ENCODE results near the gene RAC3. TPM values are rescaled to one million over a fixed set of nuclear protein-coding genes. Genes with fewer than 3 reads are reported as not detected.

RAC3 gene
- polyA plus RNA-seq, 2 of the 4 experiments (the other 2 are of a cell fraction), result 9.9 to 21.0 TPM

GRCh38 chr17:82083009-82083408 lies 51.5 kb downstream of the RAC3 start:
- ATAC-seq, result no peak
- DNase-seq (ENCODE audit: low read depth in 1 of 2, low spot score in 1 of 2), result no peak
- WGBS (ENCODE audit: missing lambda C conversion rate), result 94% methylated on average over 22 of the region's 24 CpGs
- Histone ChIP-seq H3K4me2 (no peak overlapping the region), H3K4me3 (no peak overlapping the region), H3K27ac (no peak overlapping the region), H3K9me3 (no peaks in the 10 kb centered on the region), H3K4me1 (no peaks in the 10 kb centered on the region)
- CTCF ChIA-PET, result interaction anchor here (0.6 kb wide), 1 partner anchor 122 kb away, joined by 3 read pairs; the partner anchor contains the start of gene NOTUM
- POLR2A ChIA-PET, result no interaction called here
- no peak for FAIRE-seq
- no peak for TF ChIP-seq NPAS2 (CRISPR knock-in tag; IDR thresholded peaks at IDR 0.05; ENCODE audit: borderline replicate concordance)
- TF ChIP-seq CHD4 (IDR thresholded peaks at IDR 0.05; ENCODE audit: borderline replicate concordance), result no peak
- no peak for TF ChIP-seq EHF (CRISPR knock-in tag; IDR thresholded peaks at IDR 0.05)
- TF ChIP-seq FOSL2 (IDR thresholded peaks at IDR 0.05), result no peak
- TF ChIP-seq FOSL2 (CRISPR knock-in tag; IDR thresholded peaks at IDR 0.05), result no peak
- TF ChIP-seq PHF8 (IDR thresholded peaks at IDR 0.05; ENCODE audit: borderline replicate concordance, low read depth), result no peak
- TF ChIP-seq RAD21 (conservative IDR thresholded peaks at IDR 0.05 in 1 of 2, IDR thresholded peaks at IDR 0.05 in 1 of 2), result no peak
- no peak for TF ChIP-seq HEYL (CRISPR knock-in tag; IDR thresholded peaks at IDR 0.05)
- TF ChIP-seq, protein P1, sequence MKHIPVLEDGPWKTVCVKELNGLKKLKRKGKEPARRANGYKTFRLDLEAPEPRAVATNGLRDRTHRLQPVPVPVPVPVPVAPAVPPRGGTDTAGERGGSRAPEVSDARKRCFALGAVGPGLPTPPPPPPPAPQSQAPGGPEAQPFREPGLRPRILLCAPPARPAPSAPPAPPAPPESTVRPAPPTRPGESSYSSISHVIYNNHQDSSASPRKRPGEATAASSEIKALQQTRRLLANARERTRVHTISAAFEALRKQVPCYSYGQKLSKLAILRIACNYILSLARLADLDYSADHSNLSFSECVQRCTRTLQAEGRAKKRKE (CRISPR knock-in tag; IDR thresholded peaks at IDR 0.05; ENCODE audit: low read depth), result no peak
- no peak for TF ChIP-seq FOSB (CRISPR knock-in tag; IDR thresholded peaks at IDR 0.05)
- TF ChIP-seq HDAC2 (IDR thresholded peaks at IDR 0.05), result no peak
- TF ChIP-seq HOXA7 (CRISPR knock-in tag; IDR thresholded peaks at IDR 0.05), result no peak
- TF ChIP-seq, protein P2, sequence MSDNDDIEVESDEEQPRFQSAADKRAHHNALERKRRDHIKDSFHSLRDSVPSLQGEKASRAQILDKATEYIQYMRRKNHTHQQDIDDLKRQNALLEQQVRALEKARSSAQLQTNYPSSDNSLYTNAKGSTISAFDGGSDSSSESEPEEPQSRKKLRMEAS (IDR thresholded peaks at IDR 0.05), result no peak
- no peak for TF ChIP-seq CTCF (IDR thresholded peaks at IDR 0.05)
- TF ChIP-seq FOXS1 (CRISPR knock-in tag; IDR thresholded peaks at IDR 0.05), result no peak
- no peak for TF ChIP-seq POLR2AphosphoS2 (conservative IDR thresholded peaks at IDR 0.05; ENCODE audit: low read length)
- TF ChIP-seq CBX8 (IDR thresholded peaks at IDR 0.05), result no peak
- TF ChIP-seq GATA3 (IDR thresholded peaks at IDR 0.05; ENCODE audit: borderline replicate concordance), result no peak
- TF ChIP-seq ZFP36 (IDR thresholded peaks at IDR 0.05; ENCODE audit: borderline replicate concordance, partially characterized antibody), result no peak

Other genes with a start within 250 kb of the RAC3 start
- gene GCGR, start 227.5 kb upstream of the RAC3 start, polyA plus RNA-seq (2011; rRNA removed), result 0.05 and 0.19 TPM in 2 replicates
- gene GCGR, start 227.5 kb upstream of the RAC3 start, polyA plus RNA-seq (2017; fragmentation: RNase III; extraction: RNeasy Plus Mini Kit Qiagen cat#74134 plus additional on column Dnase treatment), result 0.37 to 0.46 TPM (median 0.45 TPM) in 3 replicates
- gene MCRIP1, start 198.4 kb upstream of the RAC3 start, polyA plus RNA-seq (2011; rRNA removed), result 30.9 and 32.0 TPM in 2 replicates
- gene MCRIP1, start 198.4 kb upstream of the RAC3 start, polyA plus RNA-seq (2017; fragmentation: RNase III; extraction: RNeasy Plus Mini Kit Qiagen cat#74134 plus additional on column Dnase treatment), result 43.9 to 51.0 TPM (median 45.1 TPM) in 3 replicates
- gene PPP1R27, start 196.6 kb upstream of the RAC3 start, polyA plus RNA-seq (2011; rRNA removed), result not detected in 2 replicates
- gene PPP1R27, start 196.6 kb upstream of the RAC3 start, polyA plus RNA-seq (2017; fragmentation: RNase III; extraction: RNeasy Plus Mini Kit Qiagen cat#74134 plus additional on column Dnase treatment), result 0.09 TPM in 1 of 3 replicates, not detected in the others
- gene P4HB, start 171.1 kb upstream of the RAC3 start, polyA plus RNA-seq (2011; rRNA removed), result 102 and 285 TPM in 2 replicates
- 606 to 622 TPM (median 607 TPM) in 3 replicates for gene P4HB, start 171.1 kb upstream of the RAC3 start, polyA plus RNA-seq (2017; fragmentation: RNase III; extraction: RNeasy Plus Mini Kit Qiagen cat#74134 plus additional on column Dnase treatment)
- gene ARHGDIA, start 160.3 kb upstream of the RAC3 start, polyA plus RNA-seq (2011; rRNA removed), result 44.3 and 64.0 TPM in 2 replicates
- 497 to 567 TPM (median 503 TPM) in 3 replicates for gene ARHGDIA, start 160.3 kb upstream of the RAC3 start, polyA plus RNA-seq (2017; fragmentation: RNase III; extraction: RNeasy Plus Mini Kit Qiagen cat#74134 plus additional on column Dnase treatment)
- 125 and 130 TPM in 2 replicates for gene ALYREF, start 140.1 kb upstream of the RAC3 start, polyA plus RNA-seq (2011; rRNA removed)
- gene ALYREF, start 140.1 kb upstream of the RAC3 start, polyA plus RNA-seq (2017; fragmentation: RNase III; extraction: RNeasy Plus Mini Kit Qiagen cat#74134 plus additional on column Dnase treatment), result 135 to 164 TPM (median 141 TPM) in 3 replicates
- 351 and 428 TPM in 2 replicates for gene ANAPC11, start 140.0 kb upstream of the RAC3 start, polyA plus RNA-seq (2011; rRNA removed)
- gene ANAPC11, start 140.0 kb upstream of the RAC3 start, polyA plus RNA-seq (2017; fragmentation: RNase III; extraction: RNeasy Plus Mini Kit Qiagen cat#74134 plus additional on column Dnase treatment), result 352 to 382 TPM (median 377 TPM) in 3 replicates
- gene NPB, start 129.4 kb upstream of the RAC3 start, polyA plus RNA-seq (2011; rRNA removed), result 0.34 and 0.41 TPM in 2 replicates
- gene NPB, start 129.4 kb upstream of the RAC3 start, polyA plus RNA-seq (2017; fragmentation: RNase III; extraction: RNeasy Plus Mini Kit Qiagen cat#74134 plus additional on column Dnase treatment), result 0.29 to 0.45 TPM (median 0.38 TPM) in 3 replicates
- 7.1 and 7.7 TPM in 2 replicates for gene PCYT2, start 120.3 kb upstream of the RAC3 start, polyA plus RNA-seq (2011; rRNA removed)
- 14.8 to 17.0 TPM (median 16.3 TPM) in 3 replicates for gene PCYT2, start 120.3 kb upstream of the RAC3 start, polyA plus RNA-seq (2017; fragmentation: RNase III; extraction: RNeasy Plus Mini Kit Qiagen cat#74134 plus additional on column Dnase treatment)
- 9.8 and 13.7 TPM in 2 replicates for gene SIRT7, start 113.5 kb upstream of the RAC3 start, polyA plus RNA-seq (2011; rRNA removed)
- gene SIRT7, start 113.5 kb upstream of the RAC3 start, polyA plus RNA-seq (2017; fragmentation: RNase III; extraction: RNeasy Plus Mini Kit Qiagen cat#74134 plus additional on column Dnase treatment), result 34.0 to 35.2 TPM (median 34.8 TPM) in 3 replicates
- 41.6 and 47.9 TPM in 2 replicates for gene MAFG, start 103.9 kb upstream of the RAC3 start, polyA plus RNA-seq (2011; rRNA removed)
- gene MAFG, start 103.9 kb upstream of the RAC3 start, polyA plus RNA-seq (2017; fragmentation: RNase III; extraction: RNeasy Plus Mini Kit Qiagen cat#74134 plus additional on column Dnase treatment), result 49.8 to 57.9 TPM (median 52.4 TPM) in 3 replicates
- gene PYCR1, start 94.4 kb upstream of the RAC3 start, polyA plus RNA-seq (2011; rRNA removed), result 77.1 and 81.4 TPM in 2 replicates
- 81.4 to 93.3 TPM (median 87.2 TPM) in 3 replicates for gene PYCR1, start 94.4 kb upstream of the RAC3 start, polyA plus RNA-seq (2017; fragmentation: RNase III; extraction: RNeasy Plus Mini Kit Qiagen cat#74134 plus additional on column Dnase treatment)
- gene MYADML2, start 84.4 kb upstream of the RAC3 start, polyA plus RNA-seq (2011; rRNA removed), result not detected in 2 replicates
- not detected in 3 replicates for gene MYADML2, start 84.4 kb upstream of the RAC3 start, polyA plus RNA-seq (2017; fragmentation: RNase III; extraction: RNeasy Plus Mini Kit Qiagen cat#74134 plus additional on column Dnase treatment)
- 0.06 and 0.08 TPM in 2 replicates for gene NOTUM, start 70.5 kb upstream of the RAC3 start, polyA plus RNA-seq (2011; rRNA removed)
- gene NOTUM, start 70.5 kb upstream of the RAC3 start, polyA plus RNA-seq (2017; fragmentation: RNase III; extraction: RNeasy Plus Mini Kit Qiagen cat#74134 plus additional on column Dnase treatment), result 0.45 to 0.92 TPM (median 0.91 TPM) in 3 replicates
- gene ASPSCR1, start 54.0 kb upstream of the RAC3 start, polyA plus RNA-seq (2011; rRNA removed), result 10.3 and 12.3 TPM in 2 replicates
- 24.5 to 29.4 TPM (median 25.7 TPM) in 3 replicates for gene ASPSCR1, start 54.0 kb upstream of the RAC3 start, polyA plus RNA-seq (2017; fragmentation: RNase III; extraction: RNeasy Plus Mini Kit Qiagen cat#74134 plus additional on column Dnase treatment)
- gene CENPX, start 8.8 kb upstream of the RAC3 start, polyA plus RNA-seq (2011; rRNA removed), result 79.4 and 80.5 TPM in 2 replicates
- 208 to 231 TPM (median 222 TPM) in 3 replicates for gene CENPX, start 8.8 kb upstream of the RAC3 start, polyA plus RNA-seq (2017; fragmentation: RNase III; extraction: RNeasy Plus Mini Kit Qiagen cat#74134 plus additional on column Dnase treatment)
- gene LRRC45, start 8.4 kb upstream of the RAC3 start, polyA plus RNA-seq (2011; rRNA removed), result 6.0 and 6.4 TPM in 2 replicates
- 19.1 to 24.5 TPM (median 21.6 TPM) in 3 replicates for gene LRRC45, start 8.4 kb upstream of the RAC3 start, polyA plus RNA-seq (2017; fragmentation: RNase III; extraction: RNeasy Plus Mini Kit Qiagen cat#74134 plus additional on column Dnase treatment)
- 39.3 and 48.3 TPM in 2 replicates for gene DCXR, start 6.0 kb downstream of the RAC3 start, polyA plus RNA-seq (2011; rRNA removed)
- gene DCXR, start 6.0 kb downstream of the RAC3 start, polyA plus RNA-seq (2017; fragmentation: RNase III; extraction: RNeasy Plus Mini Kit Qiagen cat#74134 plus additional on column Dnase treatment), result 62.0 to 70.7 TPM (median 69.6 TPM) in 3 replicates
- gene RFNG, start 20.1 kb downstream of the RAC3 start, polyA plus RNA-seq (2011; rRNA removed), result 8.4 and 8.9 TPM in 2 replicates
- 21.3 to 31.5 TPM (median 25.7 TPM) in 3 replicates for gene RFNG, start 20.1 kb downstream of the RAC3 start, polyA plus RNA-seq (2017; fragmentation: RNase III; extraction: RNeasy Plus Mini Kit Qiagen cat#74134 plus additional on column Dnase treatment)
- gene GPS1, start 20.2 kb downstream of the RAC3 start, polyA plus RNA-seq (2011; rRNA removed), result 89.4 and 93.8 TPM in 2 replicates
- 122 to 130 TPM (median 126 TPM) in 3 replicates for gene GPS1, start 20.2 kb downstream of the RAC3 start, polyA plus RNA-seq (2017; fragmentation: RNase III; extraction: RNeasy Plus Mini Kit Qiagen cat#74134 plus additional on column Dnase treatment)
- 48.1 and 59.5 TPM in 2 replicates for gene DUS1L, start 34.1 kb downstream of the RAC3 start, polyA plus RNA-seq (2011; rRNA removed)
- 81.5 to 84.8 TPM (median 83.6 TPM) in 3 replicates for gene DUS1L, start 34.1 kb downstream of the RAC3 start, polyA plus RNA-seq (2017; fragmentation: RNase III; extraction: RNeasy Plus Mini Kit Qiagen cat#74134 plus additional on column Dnase treatment)
- gene FASN, start 66.6 kb downstream of the RAC3 start, polyA plus RNA-seq (2011; rRNA removed), result 12.9 and 16.3 TPM in 2 replicates
- gene FASN, start 66.6 kb downstream of the RAC3 start, polyA plus RNA-seq (2017; fragmentation: RNase III; extraction: RNeasy Plus Mini Kit Qiagen cat#74134 plus additional on column Dnase treatment), result 114 to 169 TPM (median 144 TPM) in 3 replicates
- 16.6 and 18.5 TPM in 2 replicates for gene CCDC57, start 181.2 kb downstream of the RAC3 start, polyA plus RNA-seq (2011; rRNA removed)
- 18.2 to 22.1 TPM (median 18.9 TPM) in 3 replicates for gene CCDC57, start 181.2 kb downstream of the RAC3 start, polyA plus RNA-seq (2017; fragmentation: RNase III; extraction: RNeasy Plus Mini Kit Qiagen cat#74134 plus additional on column Dnase treatment)
- gene SLC16A3, start 197.4 kb downstream of the RAC3 start, polyA plus RNA-seq (2011; rRNA removed), result 28.6 and 40.0 TPM in 2 replicates
- gene SLC16A3, start 197.4 kb downstream of the RAC3 start, polyA plus RNA-seq (2017; fragmentation: RNase III; extraction: RNeasy Plus Mini Kit Qiagen cat#74134 plus additional on column Dnase treatment), result 77.9 to 97.7 TPM (median 90.9 TPM) in 3 replicates
- 130 and 139 TPM in 2 replicates for gene CSNK1D, start 242.0 kb downstream of the RAC3 start, polyA plus RNA-seq (2011; rRNA removed)
- 151 to 173 TPM (median 163 TPM) in 3 replicates for gene CSNK1D, start 242.0 kb downstream of the RAC3 start, polyA plus RNA-seq (2017; fragmentation: RNase III; extraction: RNeasy Plus Mini Kit Qiagen cat#74134 plus additional on column Dnase treatment)

All from A549 (cell line).